Germinal center (tissue), 1 donor: ENCODE measurements around the gene FSTL4.

Experiments used
- DNase-seq: peaks from one replicate; pipeline ENCODE4 v3.0.0; 2012; ENCODE audit warnings: mixed read lengths, low spot score

FSTL4 gene

DNA sequence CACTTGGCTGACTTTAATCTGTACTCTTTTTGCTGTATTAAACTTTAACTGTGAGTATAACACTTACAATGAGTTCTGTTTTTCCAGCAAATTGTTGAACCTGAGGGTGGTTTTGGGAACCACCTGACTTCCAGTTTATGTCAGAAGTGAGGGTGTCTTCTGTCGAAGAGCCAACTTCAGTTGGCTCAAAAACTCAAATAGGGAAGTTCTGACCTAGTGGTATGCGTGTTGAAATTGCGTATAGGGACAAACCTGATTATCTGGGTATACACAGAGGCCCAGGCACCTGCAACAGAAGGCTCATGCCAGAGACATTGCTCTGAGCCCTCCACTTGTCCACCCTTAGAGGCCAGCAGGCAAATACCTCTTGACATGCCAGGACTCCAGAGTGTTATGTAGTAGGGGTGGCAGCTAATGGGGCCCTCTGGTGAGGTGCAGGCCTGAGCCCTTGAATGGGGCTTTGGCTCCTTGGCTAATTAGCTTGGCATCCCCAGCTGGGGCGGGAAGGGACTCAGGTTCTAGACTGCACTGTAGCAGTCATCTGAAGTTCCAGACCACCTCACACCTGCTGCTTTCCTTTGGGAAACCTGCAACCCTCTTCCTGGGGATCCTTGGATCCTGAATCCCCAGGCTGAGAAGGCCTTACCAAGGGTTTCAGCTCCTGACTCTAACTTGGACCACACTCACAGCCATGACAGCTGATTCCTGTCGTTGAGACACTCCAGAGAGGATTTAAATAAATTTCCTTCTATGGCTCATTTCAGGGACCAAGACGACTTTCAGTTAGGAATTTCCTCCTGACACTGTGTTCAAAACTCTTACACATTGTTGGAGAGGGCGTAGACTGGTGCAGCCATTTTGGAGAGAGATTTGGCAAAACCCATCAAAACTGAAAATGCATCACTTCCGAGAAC lies 370.9 kb downstream of the FSTL4 start:
- no peak for DNase-seq

DNA sequence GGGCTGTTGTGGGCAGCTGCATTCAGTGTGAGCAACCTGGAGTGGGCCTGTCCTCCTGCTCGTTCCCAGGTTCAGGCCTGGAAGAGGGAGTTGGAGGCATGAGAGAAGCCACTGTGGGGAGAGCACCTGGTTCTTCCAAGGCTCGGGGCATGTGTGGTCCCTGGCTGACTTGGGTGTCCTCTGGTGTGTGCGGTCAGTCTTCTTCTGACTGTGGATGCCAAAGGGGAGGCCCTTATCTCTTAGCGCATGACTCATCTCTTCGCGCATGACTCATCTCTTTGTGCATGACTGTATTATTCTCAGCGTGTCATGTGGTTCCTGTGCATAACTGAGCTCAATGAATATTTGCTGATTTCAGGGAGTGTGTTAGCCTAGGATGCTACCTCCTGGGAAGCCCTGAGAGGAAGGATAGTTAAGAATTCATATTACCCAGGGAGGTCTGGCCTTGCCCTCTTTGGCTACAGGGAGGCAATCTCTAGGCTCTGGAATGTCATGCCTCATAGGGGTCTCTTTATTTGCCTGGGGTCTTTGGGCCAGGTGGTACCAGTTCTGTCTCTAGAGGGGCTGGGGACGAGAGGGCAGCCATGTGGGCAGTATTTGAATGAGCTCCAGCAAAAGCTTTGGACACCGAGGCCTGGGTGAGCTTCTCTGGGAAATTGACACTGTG lies 371.8 kb downstream of the FSTL4 start:
- no peak for DNase-seq

DNA sequence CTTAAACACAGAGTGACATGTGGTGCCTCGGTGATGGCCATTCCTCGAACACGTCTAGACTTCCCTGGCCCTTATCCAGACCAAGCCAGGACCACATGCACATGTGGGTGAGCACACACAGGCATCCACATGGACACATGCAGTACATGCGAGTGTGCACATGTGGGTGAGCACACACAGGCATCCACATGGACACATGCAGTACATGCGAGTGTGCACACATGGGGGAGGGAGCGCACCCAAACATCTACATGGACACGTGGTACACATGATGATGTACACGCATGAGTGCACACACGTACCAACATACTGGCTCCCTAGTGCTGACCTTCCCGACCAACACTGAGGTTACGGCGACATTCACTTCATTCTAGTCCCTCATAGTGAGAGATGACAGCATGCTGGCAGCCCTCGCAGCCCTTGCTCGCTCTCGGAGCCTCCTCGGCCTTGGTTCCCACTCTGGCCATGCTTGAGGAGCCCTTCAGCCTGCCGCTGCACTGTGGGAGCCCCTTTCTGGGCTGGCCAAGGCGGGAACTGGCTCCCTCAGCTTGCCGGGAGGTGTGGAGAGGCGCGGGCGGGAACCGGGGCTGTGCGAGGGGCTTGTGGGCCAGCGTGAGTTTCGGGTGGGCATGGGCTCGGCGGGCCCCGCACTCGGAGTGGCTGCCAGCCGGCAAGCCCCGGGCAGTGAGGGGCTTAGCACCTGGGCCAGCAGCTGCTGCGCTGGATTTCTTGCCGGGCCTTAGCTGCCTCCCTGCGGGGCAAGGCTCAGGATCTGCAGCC lies 373.7 kb downstream of the FSTL4 start:
- DNase-seq, result no peak

DNA sequence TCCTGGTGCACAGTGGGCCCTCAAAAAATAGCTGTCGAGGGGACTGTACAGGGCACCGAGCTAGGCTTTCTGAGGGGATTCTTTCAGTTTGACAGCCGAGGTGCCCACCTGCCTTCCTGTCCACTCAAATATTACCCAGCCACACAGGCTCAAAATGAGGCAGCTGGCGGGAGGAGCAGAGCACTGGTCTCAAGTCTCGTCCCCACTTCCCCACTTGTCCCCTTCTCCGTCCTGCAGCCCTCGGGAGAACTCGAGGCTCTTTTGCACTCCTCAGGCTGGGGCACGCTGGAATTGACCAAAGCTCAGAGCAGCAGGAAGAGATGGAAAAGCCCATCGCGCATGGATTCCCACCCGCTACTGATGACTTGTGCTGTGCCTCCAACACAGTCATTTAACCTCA lies 375.4 kb downstream of the FSTL4 start:
- no peak for DNase-seq

DNA sequence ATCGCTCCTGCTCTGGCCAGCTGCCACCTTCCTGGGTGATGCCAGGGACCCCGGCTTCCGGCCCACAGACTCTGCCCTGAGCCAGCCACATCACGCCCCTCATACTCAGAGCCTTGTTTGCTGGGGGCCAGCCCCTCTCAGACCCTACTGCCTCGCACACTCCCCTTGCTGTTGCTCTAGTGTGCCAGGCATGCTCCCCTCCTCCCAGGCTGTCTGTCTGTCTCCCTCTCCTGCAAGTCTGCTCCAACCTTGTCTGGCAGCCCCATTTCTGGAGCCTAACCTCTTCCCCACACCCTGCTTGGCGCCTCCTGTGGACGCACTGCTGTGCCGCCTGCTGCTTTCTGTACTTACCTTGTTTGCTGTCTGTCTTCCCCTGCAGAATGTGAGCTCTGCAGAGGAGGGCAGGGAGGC lies 375.8 kb downstream of the FSTL4 start:
- no peak for DNase-seq

DNA sequence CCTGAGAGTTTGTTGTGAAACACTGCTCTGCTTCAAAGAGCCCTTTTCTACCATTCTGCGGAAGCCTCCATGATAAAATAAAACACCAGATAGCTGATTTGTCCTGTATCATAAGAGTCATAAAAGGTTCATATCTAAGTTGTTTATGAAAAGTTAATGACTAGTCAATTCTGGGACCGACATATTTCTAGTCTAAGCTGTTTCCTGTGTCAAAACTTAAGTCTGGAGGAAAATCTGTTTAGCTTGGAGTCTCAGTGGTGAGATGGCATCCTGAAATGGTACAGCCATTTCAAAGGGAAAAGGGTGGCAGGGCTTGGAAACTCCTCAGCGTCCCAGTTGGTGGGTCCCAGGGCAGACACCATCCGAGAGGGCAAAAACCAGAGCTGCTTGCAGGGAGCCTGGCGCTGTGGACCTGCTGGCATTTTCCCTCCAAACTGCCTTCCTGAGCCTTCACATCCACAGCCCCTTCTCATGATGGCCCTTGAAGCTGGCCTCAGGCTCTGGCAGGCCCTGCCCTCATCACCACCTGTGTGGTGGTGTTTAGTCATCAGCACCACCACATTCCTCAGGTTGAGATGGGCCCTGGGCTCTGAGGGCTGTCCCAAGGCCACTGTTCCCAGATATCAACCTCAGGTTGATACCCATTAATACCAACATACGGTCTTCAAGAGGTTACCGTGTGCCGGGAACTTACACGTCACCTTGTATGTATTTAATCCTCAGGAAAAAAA lies 376.5 kb downstream of the FSTL4 start:
- no peak for DNase-seq

DNA sequence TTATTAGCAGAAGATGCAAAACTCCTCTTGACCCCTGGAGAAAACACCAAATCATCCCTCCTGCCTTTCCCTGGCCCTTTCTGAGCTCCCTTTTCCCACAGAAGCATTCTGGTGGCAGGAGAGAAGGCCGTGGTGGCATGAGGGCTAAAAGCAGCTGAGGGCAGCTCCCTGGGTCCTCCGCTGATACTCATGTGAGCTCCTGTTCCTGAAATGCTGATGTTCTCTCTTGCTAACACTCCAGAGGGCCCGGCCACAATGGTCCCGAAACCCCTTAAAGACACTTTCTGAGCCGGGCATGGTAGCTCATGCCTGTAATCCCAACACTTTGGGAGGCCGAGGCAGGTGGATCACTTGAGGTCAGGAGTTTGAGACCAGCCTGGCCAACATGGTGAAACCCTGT lies 377.4 kb downstream of the FSTL4 start:
- DNase-seq, result no peak

DNA sequence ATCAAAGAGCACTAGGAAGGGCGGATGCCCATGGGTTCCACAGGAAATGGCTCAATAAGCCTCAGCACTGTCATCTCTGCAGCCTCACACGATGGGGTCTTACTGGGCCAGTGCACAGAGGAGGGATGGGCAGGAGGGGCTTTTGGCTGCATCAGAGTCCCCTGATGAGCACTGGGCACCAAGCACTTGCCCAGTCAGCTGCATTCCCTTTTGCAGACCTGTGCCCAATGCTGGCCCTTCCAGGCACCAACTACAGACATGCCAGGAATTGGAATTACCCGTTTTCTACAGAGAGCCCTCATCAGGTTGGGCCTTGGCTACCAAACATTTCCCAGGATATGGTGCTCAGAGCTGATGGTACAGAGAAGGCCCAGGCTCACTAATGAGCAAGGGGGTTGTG lies 378.1 kb downstream of the FSTL4 start:
- no peak for DNase-seq

DNA sequence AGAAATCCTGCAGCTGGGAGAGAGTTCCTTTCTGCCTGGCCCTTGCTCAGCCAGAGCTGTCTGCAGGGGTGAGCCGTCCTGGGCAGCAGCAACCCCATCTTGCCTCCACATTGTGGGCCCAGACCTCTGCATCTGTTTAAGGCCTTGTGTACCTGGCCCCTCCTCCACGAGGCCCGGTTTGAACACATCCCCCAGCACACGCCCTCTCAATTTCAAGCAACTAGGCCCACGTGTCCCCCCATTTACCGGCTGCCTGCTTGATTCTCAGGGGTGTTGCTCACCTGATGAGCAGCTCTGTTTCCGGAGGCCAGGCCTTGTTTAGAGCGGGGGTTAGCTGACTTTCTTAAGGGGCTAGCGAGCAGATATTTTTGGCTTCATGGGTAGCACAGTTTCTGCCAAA lies 378.7 kb downstream of the FSTL4 start:
- DNase-seq, result no peak

DNA sequence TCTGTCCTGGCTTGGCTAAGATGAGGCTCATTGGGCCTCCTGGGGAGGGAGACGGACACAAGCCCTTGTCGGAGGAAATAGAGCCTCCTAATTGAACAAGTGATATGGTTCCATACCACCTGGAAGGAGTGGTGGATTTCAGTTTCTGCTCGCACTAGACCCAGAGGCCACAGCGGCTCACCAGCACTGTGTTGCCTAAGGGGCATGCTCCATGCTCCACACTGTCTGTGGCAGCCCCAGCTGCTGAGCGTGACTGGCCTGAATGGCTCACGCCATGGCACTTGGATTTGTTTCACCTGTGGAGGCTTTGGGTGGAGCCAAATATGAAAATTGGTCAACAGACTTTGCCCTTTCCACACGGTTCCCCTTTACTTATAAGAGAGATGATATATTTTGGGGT lies 379.4 kb downstream of the FSTL4 start:
- no peak for DNase-seq

DNA sequence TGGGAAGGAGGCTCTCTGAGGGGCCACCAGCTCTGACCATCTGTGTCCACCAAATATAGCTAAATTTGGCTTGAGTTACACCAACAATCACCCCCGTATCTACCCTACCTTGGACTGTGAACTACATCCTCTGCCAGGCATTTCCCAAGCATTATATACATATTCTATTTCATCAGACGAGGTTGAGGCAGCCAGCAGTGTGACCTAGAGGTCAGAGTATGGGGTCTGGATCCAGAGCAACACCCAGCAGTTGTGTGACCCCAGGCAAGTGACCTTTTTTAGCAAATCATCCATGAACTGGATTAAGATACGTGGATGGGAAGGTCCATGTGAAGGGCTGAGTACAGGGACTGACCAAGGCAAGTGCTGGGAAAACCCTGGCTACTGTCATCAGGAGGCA lies 379.9 kb downstream of the FSTL4 start:
- DNase-seq, result no peak

DNA sequence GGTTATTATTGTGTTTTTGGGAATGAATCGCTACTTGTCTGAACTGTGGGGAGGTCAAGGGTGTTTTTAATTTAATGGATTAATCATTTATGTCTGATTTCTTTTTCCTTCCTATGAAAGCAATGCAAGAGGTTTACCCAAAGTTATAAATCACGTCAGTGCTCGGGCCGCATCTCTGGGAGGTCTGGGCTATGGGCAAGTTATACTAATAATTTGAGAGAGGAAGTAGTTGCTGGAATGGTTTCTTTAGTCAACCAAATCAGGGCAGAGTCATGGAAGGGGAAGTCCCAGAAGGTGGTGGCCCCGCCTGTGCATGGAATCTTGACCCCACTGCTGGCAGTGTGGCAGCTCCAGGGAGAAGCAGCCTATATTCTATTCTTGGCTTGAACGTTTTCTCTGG lies 380.3 kb downstream of the FSTL4 start:
- no peak for DNase-seq

DNA sequence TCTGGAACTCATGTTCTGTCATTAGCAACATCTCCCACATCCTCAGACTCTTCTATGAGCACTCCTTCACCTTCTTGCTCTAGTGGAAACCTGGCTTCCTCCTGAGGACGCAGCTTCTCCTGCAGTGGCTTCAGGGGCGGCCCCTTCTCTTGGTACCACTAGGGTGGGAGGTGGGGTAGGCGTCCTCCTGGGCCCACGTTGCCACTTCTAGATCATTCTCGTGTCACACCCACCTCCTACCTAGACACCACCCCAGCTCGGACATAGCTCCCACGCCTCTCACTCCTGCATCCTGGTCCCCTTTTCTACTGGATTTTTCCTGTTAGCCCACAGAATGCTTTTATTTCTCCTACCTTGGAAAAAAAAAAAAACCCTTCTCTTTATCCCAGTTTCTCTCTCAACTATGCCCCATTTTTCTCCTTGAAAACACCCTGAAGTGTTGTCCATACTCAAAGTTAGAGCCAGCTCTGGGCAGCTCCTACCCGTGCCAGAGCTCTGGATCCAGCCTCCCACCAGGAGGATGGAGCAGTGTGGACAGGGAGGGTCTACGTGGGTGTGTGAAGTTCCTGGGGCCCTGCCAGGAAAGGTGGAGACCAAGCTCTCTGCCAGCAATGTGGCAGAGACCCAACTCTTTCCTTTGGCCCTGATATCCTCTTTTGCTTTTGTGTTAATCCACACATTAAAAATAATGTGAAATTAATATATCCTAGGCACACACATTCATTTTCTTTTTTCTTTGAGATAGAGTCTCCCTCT lies 381.3 kb downstream of the FSTL4 start:
- no peak for DNase-seq

DNA sequence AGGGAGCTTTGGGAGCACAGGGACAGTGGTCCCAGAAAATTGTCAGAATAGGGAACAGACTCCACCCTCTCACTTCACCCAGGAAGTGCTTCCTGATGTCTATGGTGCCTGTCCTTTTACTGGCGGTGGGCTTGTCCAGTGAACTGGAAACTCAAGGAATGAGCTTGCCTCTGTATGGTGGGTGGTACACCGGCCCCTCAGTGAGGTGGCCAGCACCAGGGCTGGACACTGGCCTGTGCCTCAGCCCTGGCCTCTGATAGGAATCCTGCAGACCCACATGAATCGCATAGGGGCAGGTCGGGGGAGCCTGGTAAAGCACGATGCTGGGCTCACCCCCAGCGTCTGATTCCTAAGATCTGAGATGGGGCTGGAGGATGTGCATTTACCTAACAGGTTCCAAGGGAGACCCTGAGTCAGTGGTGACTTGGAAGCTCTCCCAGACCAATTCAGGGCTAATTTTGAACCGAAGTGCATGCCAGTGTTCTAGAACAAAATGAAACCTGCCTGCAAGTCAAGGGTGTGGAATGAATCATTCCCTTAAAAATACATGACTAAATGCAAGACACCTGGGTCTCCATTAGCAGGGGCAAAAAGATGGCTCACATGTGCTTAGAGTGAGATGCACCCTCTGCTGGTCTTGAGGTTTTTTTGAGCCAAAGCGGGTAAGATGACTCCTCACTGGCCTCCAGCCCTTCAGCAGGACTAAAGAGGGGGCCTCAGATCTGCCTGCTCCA lies 382.2 kb downstream of the FSTL4 start:
- DNase-seq, result no peak

DNA sequence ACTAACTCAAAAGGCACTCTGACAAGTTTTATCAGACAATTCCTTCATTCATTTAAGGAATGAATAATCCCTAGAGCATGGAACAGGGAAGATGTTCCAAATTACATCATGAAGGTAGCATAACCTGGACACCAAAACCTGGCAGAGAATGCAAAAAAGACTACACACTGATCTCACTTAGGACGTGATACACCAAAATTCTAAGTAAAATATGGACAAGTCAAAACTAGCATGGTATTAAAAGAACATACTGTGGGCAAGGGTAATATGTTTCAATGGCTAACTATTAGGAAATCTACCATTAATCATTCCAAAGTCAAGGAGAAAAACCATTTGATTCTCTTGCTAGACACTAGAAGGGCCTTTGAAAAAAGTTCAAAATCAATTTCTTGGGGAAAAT lies 384.0 kb downstream of the FSTL4 start:
- DNase-seq, result no peak

DNA sequence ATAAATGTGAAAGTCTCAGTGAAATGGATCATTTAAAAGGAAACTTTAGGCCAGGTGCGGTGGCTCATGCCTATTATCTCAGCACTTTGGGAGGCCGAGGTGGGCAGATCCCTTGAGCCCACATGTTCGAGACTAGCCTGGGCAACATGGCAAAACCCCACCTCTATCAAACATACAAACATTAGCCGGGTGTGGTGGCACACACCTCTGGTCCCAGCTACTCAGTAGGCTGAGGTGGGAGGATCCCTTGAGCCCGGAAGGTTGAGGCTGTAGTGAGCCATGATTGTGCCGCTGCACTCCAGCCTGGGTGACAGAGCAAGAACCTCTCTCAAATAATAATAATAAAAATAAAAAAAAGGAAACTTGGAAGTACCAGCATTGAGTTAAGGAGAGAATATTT lies 384.4 kb downstream of the FSTL4 start:
- no peak for DNase-seq

DNA sequence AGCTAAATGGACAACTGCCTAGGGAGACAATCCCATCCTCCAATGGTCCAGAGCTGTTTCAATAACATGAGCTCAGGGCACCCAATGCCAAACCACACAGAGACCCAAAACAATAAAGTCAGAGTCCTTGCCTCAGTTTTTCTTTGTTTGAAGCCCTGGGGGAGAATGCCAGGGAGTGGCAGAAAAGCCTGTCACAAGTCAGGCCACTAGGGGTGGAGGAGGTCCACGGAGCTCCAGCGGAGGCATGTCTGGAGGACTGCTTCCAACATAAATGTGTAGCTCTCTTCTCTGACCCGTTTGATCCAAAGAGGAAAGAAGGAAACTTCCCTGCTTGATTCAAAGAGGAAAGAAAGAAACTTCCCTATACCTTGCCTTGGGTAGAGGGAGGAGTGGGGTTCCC lies 385.3 kb downstream of the FSTL4 start:
- no peak for DNase-seq

DNA sequence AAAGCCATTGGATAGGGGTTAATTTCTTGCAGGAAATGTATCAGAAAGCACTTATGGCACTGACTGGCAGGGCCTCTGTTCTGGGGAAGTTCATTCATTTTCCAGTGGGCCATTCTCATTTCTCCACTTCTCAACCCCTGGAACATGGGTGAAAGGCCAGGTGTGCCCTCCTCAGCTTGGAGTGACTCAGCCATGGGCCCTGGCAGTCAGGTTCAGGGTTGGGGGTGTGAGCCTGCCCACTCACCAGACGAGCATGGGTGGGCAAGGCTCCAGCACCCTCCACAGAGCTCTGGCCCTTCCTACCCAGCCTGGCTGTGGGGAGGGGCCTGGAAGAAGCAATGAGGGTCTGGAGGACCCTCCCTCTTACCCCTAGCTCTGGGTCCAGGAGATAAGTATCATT lies 386.2 kb downstream of the FSTL4 start:
- no peak for DNase-seq

DNA sequence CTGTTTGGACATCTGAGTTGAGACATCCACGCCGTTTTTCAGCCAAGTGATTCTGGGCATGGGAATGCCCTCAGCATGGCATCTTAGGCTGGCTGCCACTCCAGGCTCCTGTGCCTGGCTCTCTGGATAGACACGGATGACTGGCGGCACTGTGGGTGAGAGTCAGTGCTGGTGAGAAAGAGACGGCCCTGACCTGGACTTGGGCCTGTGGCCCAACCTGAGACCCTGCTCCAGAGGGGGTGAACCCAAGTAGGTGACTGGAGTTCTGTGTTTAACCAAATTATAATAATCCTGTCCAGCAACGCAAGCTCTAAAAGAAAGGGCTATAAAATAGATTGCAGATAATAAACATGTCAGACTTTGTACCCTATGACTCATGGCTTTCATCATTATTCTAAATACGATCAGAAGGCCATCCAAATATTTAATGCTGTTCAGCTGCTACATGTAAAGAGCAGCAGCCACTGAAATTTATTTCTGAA lies 386.6 kb downstream of the FSTL4 start:
- no peak for DNase-seq

DNA sequence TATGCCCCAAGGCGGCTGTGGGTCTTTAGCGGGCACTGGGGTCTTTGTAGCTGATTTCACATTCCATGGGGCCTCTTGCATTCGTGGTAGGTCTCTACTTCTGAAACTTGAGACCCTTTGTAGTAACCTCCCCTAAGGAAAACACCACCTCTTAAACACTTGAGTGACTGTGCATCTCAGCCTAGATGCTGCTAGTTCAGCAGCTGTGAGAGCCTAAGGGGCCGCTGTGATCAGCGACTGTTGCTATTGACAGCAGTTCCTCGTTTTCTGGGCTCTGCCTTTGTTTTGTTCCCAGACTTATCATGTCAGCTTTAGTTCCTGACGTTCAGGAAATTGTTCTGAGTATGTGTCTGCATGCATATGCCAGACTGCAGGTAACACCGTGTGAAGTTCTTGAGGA lies 389.4 kb downstream of the FSTL4 start:
- no peak for DNase-seq

DNA sequence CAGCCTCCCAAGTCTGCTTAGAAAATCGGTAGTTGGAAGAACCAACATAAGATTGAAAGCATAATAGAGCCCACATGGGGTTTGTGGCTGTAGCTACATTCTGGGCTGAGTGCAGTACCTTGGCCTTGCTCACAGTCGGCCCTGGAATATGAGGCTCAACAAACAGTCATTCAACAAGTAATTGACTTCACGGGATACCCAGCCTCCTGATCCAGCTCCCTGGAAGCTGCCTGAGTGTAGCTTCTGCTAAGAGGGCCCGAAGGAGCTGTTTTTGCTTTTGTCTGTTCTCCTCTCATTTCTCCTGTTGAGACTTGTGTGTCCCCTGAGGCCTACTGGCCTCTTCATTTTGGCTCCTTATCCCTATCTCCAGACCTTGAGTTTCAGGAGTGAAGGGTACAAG lies 389.8 kb downstream of the FSTL4 start:
- DNase-seq, result no peak
